Ureter (tissue), 1 donor: Measurements from ENCODE around the gene CBLL2. TPM values are rescaled to one million over a fixed set of nuclear protein-coding genes. Genes with fewer than 3 reads are reported as not detected.
"Not testable (repeated sequence)": the region's sequence is repeated elsewhere in the genome, so short reads cannot be mapped to it uniquely, and the experiment has no call there.

Source experiments
- DNase-seq: peaks from one replicate; pipeline ENCODE4 v3.0.0-alpha.2; 2020; ENCODE audit warnings: low spot score
- total RNA-seq: library from RNA; stranded (reverse); gene quantifications from one replicate; pipeline ENCODE4 v1.2.4, GENCODE V29; 2023
- donor health status: DM: yes; HTN: yes; CAD: no.

CBLL2 gene, protein sequence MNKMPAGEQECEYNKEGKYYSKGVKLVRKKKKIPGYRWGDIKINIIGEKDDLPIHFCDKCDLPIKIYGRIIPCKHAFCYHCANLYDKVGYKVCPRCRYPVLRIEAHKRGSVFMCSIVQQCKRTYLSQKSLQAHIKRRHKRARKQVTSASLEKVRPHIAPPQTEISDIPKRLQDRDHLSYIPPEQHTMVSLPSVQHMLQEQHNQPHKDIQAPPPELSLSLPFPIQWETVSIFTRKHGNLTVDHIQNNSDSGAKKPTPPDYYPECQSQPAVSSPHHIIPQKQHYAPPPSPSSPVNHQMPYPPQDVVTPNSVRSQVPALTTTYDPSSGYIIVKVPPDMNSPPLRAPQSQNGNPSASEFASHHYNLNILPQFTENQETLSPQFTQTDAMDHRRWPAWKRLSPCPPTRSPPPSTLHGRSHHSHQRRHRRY
- total RNA-seq: not detected

DNA sequence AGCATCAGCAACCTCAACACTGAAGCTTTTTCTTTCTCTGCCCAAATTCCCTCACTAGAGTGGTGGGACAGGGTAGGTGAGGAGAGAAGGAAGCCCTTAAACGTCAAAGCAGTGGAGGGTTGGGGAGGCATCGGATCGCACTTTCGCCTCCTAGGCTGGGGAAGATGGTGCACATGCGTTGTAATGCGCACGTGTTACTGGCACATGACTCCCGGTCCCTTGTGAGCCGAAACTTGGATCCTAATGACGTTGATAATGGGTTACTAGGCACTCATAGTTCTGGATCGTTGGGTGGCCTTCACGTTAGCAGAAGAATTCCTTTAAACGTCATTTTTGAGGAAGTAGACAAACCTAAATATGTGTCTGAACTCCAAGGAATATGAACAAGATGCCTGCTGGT is at the start of gene CBLL2:
CBLL2 (plus strand) TSS at position 301 of the 400 bp plus-strand sequence; CDS start at position 380, 79 bp downstream.
- no peak for DNase-seq

DNA sequence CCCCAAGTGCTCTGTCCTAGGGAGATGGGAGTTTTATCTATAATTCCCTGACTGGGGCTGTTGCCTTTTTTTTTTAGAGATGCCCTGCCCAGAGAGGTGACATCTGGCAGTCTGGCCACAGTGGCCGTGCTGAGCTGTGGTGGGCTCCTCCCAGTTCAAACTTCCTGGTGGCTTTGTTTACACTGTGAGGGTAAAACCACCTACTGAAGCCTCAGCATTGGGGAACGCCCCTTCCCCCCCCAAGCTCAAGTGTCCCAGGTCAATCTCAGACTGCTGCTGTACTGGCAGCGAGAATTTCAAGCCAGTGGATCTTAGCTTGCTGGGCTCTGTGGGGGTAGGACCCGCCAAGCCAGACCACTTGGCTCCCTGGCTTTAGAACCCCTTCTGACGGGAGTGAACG is 38.3 kb upstream of the CBLL2 start:
- DNase-seq: no peak

DNA sequence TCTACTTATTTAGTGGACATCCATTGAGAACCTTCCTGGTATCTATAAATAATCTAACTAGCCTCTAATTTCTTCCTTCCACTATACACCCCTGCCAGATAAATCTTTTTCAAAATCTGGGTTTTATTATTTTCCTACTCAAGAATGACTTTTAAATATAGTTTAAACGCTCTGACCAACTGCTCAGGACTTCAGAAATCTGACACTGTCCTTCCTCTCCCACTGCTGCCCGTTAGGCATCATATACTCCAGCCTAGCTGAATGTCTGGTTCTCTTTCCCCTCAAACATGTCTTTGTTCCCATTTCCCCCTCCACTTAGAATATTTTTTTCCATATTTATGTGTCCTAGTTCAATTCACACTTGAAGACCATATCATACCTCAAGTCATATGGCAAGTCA is 35.2 kb upstream of the CBLL2 start:
- no peak for DNase-seq

DNA sequence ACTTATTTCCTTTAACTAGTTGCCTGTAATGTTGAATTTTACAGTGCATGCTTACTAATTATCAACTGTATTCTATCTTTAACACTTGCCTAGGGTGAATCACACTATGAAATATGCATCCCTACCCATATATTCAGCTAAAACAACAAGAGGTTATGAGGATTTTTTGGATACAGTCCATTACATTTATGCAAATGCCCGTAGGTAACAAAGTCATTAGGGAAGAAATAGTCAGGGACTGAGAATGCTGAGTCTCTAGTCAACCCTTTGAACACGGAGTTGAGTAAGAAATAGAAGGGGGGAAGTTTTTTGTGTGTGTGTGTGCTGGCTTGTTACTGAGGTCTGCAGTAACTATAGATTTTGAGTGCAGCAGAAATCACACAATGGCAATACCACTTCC is 26.1 kb upstream of the CBLL2 start:
- no peak for DNase-seq

DNA sequence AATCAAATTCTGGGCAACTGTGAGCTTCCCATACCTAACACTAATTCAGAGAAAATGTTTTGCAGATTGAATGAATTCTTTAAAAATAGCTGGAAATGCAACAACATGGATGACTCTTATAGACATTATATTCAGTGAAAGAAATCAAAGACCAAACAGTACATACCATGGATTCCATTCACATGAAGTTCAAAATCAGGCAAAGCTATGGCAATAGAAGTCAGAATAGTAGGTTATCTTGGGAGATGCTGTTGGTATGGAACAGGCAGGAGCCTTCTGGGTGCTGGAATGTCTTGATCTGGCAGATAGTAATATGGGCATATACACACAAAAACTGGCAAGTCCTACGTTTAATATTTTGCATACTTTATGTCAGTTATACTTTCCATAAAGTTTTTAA is 25.5 kb upstream of the CBLL2 start:
- DNase-seq: no peak

DNA sequence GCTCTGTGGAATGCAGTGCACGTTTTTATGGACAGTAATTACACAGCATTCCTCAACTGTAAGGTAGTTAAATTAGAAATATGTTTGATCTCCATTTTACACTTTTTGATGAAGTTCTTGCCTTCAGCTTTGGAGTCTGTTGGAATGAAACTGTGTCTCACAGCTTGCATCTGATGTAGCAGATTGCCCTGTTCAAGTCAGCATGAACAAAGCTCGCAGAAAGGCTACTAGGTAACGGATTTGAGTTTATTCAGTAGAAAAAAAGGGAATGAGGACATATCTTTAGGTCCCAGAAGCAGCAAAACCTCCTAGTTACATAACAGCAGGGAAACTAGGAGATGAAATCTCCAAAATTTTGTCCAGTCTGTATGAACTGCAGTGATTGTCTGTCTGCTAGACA is 24.3 kb upstream of the CBLL2 start:
- DNase-seq: no peak

- DNase-seq: no peak
Measured at GRCh38 chrX:22249371-22249770, 23.3 kb upstream of the CBLL2 start.

GRCh38 chrX:22268706-22269105 is 4.0 kb upstream of the CBLL2 start:
- DNase-seq: no peak

- DNase-seq: no peak
Measured at GRCh38 chrX:22273714-22274317, 1.1 kb downstream of the CBLL2 start.

DNA sequence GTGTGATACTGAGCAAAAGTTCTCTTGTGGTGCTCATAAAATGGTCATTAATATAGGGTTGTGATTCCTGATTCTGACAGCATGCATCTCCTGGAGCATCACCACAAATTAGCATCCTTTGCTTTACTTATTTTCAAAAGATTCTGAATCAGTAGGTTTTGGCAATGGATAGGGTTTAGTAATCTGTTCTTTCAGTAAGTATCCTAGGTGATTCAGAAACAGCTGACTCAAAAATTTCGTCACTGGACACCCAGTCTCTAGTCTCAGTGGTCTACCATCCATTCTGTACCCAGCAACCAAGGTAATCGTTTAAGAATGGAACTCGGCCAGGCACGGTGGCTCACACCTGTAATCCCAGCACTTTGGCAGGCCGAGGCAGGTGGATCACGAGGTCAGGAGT is 4.1 kb downstream of the CBLL2 start:
- DNase-seq: no peak

DNA sequence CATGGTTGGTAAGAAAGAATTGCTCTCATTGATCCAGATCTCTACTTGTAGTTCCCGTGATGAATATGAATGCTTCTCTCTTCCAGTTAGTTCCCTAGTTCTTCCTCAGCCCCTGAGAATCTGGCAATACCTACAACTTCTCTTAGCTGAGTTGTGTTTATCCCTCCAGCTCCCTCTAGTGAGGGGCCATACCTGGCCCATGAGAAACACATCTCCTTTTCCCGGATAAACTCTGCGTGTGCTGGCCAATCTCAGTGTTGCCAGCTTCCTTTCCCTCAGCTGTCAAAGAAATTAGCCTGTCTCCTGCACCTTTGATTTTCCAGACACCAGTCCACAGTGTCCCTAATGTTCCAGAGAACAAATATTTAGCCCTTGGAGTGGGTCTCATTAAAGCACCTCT is 5.7 kb downstream of the CBLL2 start:
- no peak for DNase-seq

DNA sequence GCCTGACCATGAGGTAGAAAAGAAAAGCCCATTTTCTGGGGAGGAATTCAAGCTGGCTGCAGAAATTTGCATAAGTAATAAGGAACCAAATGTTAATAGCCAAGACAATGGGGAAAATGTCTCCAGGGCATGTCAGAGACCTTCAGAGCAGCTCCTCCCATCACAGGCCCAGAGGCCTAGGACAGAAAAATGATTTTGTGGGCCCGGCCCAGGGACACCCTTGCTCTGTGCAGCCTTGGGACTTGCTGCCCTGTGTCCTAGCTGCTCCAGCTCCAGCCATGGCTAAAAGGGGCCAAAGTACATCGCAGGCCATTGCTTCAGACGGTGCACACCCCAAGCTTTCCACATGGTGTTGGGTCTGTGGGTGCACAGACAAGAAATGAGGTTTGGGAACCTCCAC is 16.5 kb downstream of the CBLL2 start:
- DNase-seq: not testable (repeated sequence)

GRCh38 chrX:22296871-22297270 is 24.2 kb downstream of the CBLL2 start:
- DNase-seq: no peak

- no peak for DNase-seq
Measured at GRCh38 chrX:22300130-22300529, 27.4 kb downstream of the CBLL2 start.

- no peak for DNase-seq
Measured at GRCh38 chrX:22310779-22311178, 38.1 kb downstream of the CBLL2 start.

DNA sequence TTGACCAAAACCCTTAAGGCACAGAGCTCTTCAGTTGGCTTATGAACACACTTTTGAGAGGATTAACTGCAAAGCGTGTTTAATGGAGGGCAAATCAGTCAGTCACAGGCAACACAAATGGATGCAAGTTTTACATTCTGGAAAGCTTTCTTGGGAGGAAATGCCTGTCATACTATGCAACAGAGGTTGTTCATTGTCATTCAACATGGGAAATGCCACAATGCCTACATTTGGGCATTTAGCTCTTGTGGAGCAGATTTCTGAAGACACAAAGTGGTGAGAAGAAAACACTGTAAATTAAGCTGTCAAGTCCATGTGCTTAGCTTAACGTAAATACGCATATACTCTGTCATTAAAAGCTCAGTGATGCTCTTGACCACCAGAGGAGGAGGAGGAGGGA is 41.1 kb downstream of the CBLL2 start:
- no peak for DNase-seq

DNA sequence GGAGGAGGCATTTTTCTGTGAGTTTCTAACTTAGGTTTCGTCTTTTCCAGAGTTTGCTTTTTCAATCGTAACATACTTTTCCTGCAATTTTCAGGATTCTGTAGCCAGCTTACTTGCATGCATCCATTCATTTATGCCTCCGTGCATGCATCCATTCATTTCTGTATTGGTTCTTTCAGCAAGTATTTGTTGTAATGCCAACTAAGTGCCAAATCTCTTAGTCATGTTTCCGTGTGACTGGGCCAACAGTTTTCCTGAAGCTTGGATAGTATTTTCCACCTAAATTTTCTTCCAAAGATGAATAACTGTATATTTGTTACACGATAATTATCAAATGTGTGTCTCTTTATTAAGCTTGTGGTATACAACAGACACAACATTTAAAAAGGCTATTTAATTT is 41.5 kb downstream of the CBLL2 start:
- no peak for DNase-seq

GRCh38 chrX:22314692-22315091 is 42.0 kb downstream of the CBLL2 start:
- DNase-seq: no peak

DNA sequence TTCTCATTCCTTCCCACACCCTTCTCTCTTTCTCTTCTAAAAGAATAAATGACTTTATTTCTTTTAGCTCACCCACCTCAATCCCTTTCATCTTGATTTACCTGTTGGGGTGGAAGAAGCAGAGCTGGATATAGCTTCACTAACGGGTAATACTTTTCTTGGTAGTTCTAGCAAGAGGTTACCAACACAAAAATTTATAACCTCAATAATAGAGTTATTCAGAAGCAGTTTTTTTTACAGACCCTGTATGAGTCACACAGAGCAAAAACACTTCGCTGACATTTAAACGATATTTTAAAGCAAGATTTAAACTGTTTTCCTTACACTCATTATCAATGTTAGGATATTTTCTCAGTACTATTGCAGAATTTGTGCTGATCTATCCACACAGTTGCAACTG is 42.4 kb downstream of the CBLL2 start:
- no peak for DNase-seq

- DNase-seq: no peak
Measured at GRCh38 chrX:22320236-22320873, 47.6 kb downstream of the CBLL2 start.

- no peak for DNase-seq
Measured at GRCh38 chrX:22323541-22323940, 50.8 kb downstream of the CBLL2 start.
